Measurements from ENCODE around the gene SDHB.
A peak's percentile ranks its signal among the peaks of the same experiment; 100 is the strongest.

The SDHB gene

GRCh38 chr1:17040135-17040534 lies 13.7 kb downstream of the SDHB start:
- no peak for TF ChIP-seq CTCF (IDR thresholded peaks at IDR 0.05; ENCODE audit: unreplicated experiment in 3 of 3)
- no peak overlapping the region for H3K4me3 Mint-ChIP-seq
- H3K9me3 Mint-ChIP-seq = no peaks in the 10 kb centered on the region
- H3K36me3 Mint-ChIP-seq (ENCODE audit: low read depth) = peaks cover 38% of the 10 kb centered on the region
- H3K27ac Mint-ChIP-seq = no peak overlapping the region
- H3K4me1 Mint-ChIP-seq = peaks cover 4% of the 10 kb centered on the region
- H3K27me3 Mint-ChIP-seq (ENCODE audit: low read depth) = no peaks in the 10 kb centered on the region

- no peaks in the 10 kb centered on the region for H3K9me3 Mint-ChIP-seq
- H3K27me3 Mint-ChIP-seq (ENCODE audit: low read depth) = no peaks in the 10 kb centered on the region
- peaks cover 34% of the 10 kb centered on the region for H3K36me3 Mint-ChIP-seq (ENCODE audit: low read depth)
- no peak overlapping the region for H3K27ac Mint-ChIP-seq
- no peaks in the 10 kb centered on the region for H3K4me1 Mint-ChIP-seq
- no peak overlapping the region for H3K4me3 Mint-ChIP-seq
- TF ChIP-seq CTCF (IDR thresholded peaks at IDR 0.05; ENCODE audit: unreplicated experiment in 3 of 3) = no peak
Observed at GRCh38 chr1:17039522-17039921, 14.3 kb downstream of the SDHB start.

GRCh38 chr1:17033481-17033880 lies 20.4 kb downstream of the SDHB start:
- no peaks in the 10 kb centered on the region for H3K27me3 Mint-ChIP-seq (ENCODE audit: low read depth)
- no peak overlapping the region for H3K27ac Mint-ChIP-seq
- no peak overlapping the region for H3K4me3 Mint-ChIP-seq
- H3K36me3 Mint-ChIP-seq (ENCODE audit: low read depth) = peaks cover 15% of the 10 kb centered on the region
- H3K9me3 Mint-ChIP-seq = no peaks in the 10 kb centered on the region
- no peak for TF ChIP-seq CTCF (IDR thresholded peaks at IDR 0.05; ENCODE audit: unreplicated experiment in 3 of 3)
- no peaks in the 10 kb centered on the region for H3K4me1 Mint-ChIP-seq

- Mint-ChIP-seq H3K9me3 (no peaks in the 10 kb centered on the region), H3K27me3 (ENCODE audit: low read depth) (no peaks in the 10 kb centered on the region), H3K4me1 (no peaks in the 10 kb centered on the region)
Observed at GRCh38 chr1:17032741-17033140, 21.1 kb downstream of the SDHB start.

GRCh38 chr1:17031436-17031835 lies 22.4 kb downstream of the SDHB start:
- TF ChIP-seq CTCF (IDR thresholded peaks at IDR 0.05; ENCODE audit: unreplicated experiment in 3 of 3) = no peak
- no peak overlapping the region for H3K27ac Mint-ChIP-seq
- no peaks in the 10 kb centered on the region for H3K4me1 Mint-ChIP-seq
- H3K36me3 Mint-ChIP-seq (ENCODE audit: low read depth) = peaks cover 25% of the 10 kb centered on the region
- no peak overlapping the region for H3K4me3 Mint-ChIP-seq
- H3K27me3 Mint-ChIP-seq (ENCODE audit: low read depth) = no peaks in the 10 kb centered on the region
- H3K9me3 Mint-ChIP-seq = no peaks in the 10 kb centered on the region

More at GRCh38 chr1:17032741-17033140, 21.1 kb downstream of the SDHB start:
- TF ChIP-seq CTCF (IDR thresholded peaks at IDR 0.05; ENCODE audit: unreplicated experiment in 3 of 3) = no peak
- Mint-ChIP-seq H3K36me3 (ENCODE audit: low read depth) (peaks cover 16% of the 10 kb centered on the region), H3K27ac (no peak overlapping the region), H3K4me3 (no peak overlapping the region)

- Mint-ChIP-seq H3K4me3 (no peak overlapping the region), H3K9me3 (no peaks in the 10 kb centered on the region), H3K36me3 (ENCODE audit: low read depth) (peaks cover 25% of the 10 kb centered on the region), H3K4me1 (no peaks in the 10 kb centered on the region), H3K27me3 (ENCODE audit: low read depth) (no peaks in the 10 kb centered on the region), H3K27ac (peak overlapping the region in 1 of 3 experiments; percentile 46)
- no peak for TF ChIP-seq CTCF (IDR thresholded peaks at IDR 0.05; ENCODE audit: unreplicated experiment in 3 of 3)
Observed at GRCh38 chr1:17030206-17030605, 23.6 kb downstream of the SDHB start.

All from nephron (organoid).